Gastroesophageal sphincter (tissue), 3 donors: Measurements from ENCODE around the gene SDSL.

ENCODE experiments used
- POLR2A ChIP-seq, 2 donors: fragments of 450-650 bp; IDR thresholded peaks; one replicate each; pipeline ENCODE4 v1.6.1; 2017; ENCODE audit warnings: antibody characterized with exemption in 2 of 2, mild to moderate bottlenecking in 2 of 2, moderate library complexity in 1 of 2
- TF ChIP-seq, protein P1 (sequence below), 4 experiments: fragments of 200-600 bp in 2 of 4; fragments of 450-650 bp in 2 of 4; sonication (generic) in 1 of 4; IDR thresholded peaks; one replicate each; pipeline ENCODE4 v1.5.1; 2017 to 2019; ENCODE audit warnings: antibody characterized with exemption in 4 of 4, mild to moderate bottlenecking in 2 of 4, moderate library complexity in 2 of 4

- no peak for TF ChIP-seq POLR2A (IDR thresholded peaks at IDR 0.05)
- TF ChIP-seq, protein P1, sequence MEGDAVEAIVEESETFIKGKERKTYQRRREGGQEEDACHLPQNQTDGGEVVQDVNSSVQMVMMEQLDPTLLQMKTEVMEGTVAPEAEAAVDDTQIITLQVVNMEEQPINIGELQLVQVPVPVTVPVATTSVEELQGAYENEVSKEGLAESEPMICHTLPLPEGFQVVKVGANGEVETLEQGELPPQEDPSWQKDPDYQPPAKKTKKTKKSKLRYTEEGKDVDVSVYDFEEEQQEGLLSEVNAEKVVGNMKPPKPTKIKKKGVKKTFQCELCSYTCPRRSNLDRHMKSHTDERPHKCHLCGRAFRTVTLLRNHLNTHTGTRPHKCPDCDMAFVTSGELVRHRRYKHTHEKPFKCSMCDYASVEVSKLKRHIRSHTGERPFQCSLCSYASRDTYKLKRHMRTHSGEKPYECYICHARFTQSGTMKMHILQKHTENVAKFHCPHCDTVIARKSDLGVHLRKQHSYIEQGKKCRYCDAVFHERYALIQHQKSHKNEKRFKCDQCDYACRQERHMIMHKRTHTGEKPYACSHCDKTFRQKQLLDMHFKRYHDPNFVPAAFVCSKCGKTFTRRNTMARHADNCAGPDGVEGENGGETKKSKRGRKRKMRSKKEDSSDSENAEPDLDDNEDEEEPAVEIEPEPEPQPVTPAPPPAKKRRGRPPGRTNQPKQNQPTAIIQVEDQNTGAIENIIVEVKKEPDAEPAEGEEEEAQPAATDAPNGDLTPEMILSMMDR (IDR thresholded peaks at IDR 0.05), result no peak
These were observed 29.7 kb upstream of the SDSL start for GRCh38 chr12:113392520-113392919.
